HG03108 (cell line): ENCODE results near the gene KATNAL2.
"Not testable (repeated sequence)": the region's sequence is repeated elsewhere in the genome, so short reads cannot be mapped to it uniquely, and the experiment has no call there.

Source experiments
- ATAC-seq: cut with Tn5 transposase; IDR thresholded peaks from one replicate; pipeline ENCODE4 v1.9.1; 2021; ENCODE audit warnings: moderate library complexity; ENCODE audit not compliant: unreplicated experiment

KATNAL2 gene

DNA sequence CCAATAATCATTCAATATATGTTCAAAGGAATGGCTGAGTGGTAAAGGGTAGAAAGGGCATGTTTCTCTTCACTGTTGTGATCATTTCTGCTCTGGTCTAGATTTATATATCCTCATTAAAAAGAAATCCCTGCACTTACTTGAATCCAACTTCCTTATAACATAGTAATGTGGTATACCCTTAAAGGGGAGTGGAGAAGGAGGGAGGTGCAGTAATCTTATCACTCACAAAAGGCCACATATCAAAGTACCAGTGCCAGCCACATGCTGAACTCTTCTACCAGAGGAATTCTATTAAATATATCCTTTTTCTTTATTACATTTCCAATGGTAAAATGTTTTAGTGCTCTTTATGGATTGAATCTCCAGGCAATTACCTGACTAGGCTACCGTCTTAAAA, 3.3 kb downstream of the KATNAL2 start:
- no peak for ATAC-seq

DNA sequence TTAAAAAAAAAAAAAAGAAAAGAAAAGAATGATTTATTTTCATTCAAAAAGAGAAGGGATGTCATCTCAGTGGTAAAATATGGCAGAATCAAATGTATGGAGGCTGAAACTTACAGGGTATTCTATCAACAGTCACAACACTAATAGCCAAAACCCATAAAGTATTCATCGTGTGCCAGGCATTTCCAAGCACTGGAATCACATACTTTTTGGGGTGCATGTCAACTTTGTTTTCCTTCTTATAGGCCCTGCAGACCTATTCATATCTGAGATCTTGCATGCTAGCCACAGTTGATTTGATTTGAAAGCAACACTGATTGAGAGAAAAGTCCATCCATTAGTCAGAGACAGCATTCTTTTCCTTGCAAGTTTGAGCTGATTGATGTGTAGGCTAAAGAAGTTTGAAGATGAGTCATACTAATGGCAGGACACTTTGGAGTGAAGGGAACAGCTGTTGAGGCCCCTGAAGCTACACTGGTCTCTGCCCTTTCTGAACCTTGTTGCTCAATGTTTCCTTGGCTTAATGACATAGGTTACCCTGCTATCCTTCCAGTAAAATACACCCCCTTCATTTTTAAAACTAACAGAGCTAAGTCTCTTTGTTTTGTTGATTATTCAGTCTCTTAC, 22.0 kb downstream of the KATNAL2 start:
- ATAC-seq, result no peak

DNA sequence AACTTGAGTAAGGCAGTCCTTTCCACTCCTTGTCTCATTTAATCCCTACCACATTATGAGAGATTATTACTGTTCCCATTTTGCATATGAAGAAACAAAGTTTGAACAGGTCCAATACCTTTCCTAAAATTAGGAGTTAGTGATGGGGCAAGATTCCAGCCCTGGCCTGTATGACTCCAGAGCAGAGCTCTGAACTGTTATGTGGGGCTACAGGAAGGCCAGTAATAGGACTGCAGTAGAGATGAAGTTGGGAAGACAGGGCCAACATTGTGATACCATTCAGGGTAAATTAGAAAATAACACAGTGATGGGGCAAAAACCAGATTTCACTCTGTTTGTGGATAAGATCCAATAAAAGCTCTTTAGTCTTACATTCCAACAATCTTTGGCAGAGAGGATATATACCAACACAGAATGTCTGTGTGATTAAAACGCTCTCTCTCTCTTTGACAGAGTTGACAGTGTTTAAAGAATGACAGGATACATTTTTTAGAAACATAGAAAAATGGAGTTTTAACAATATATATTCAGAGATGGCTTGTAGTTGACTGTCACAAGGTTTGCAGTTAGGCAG, 22.7 kb downstream of the KATNAL2 start:
- no peak for ATAC-seq

DNA sequence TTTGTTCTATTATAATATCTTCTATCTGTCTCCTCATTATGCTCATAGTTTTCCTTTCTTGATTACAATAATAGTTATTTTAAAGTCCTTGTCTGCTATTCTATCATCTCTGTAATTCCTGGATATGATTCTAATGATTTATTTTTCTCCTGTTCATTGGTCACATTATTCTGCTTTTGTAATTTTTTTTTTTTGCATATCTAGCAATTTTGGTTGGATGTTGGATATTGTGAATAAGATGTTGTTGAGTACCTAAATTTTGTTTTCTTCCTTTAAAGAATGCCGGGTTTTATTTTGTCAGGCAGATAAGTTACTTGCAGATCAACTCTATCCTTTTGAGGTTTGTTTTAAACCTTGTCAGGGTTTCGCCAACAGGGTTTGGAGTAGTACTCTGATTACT, 25.2 kb downstream of the KATNAL2 start:
- ATAC-seq, result no peak

DNA sequence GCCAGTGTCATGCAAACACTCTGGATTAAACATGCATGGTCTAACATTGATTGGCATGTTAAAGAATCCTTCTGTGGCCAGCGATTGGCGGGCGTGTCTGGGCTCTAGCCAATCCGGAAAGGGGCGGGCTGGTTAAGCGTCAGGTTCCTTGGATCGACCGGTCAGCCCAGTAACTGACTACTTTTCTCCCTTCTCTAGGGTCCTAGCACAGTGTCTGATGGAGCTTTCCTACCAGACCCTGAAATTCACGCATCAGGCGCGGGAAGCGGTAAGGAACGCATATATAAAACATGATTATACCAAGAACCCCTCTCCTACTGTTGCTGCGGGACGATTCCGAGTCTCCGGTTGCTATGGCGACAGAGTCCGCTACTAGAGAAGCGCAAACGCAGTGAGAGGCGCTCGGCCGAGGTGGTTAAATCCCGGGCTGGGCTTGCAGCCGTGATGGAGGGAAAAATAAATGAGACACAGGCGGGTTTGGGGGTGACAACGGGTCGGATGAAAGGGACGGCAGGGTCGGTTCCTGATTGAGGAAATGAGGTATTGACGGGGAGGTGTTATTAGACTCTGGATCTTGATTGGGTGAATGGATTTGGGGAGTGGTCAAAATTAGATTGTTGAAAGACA, 29.4 kb downstream of the KATNAL2 start:
- ATAC-seq, result peak; percentile 93

DNA sequence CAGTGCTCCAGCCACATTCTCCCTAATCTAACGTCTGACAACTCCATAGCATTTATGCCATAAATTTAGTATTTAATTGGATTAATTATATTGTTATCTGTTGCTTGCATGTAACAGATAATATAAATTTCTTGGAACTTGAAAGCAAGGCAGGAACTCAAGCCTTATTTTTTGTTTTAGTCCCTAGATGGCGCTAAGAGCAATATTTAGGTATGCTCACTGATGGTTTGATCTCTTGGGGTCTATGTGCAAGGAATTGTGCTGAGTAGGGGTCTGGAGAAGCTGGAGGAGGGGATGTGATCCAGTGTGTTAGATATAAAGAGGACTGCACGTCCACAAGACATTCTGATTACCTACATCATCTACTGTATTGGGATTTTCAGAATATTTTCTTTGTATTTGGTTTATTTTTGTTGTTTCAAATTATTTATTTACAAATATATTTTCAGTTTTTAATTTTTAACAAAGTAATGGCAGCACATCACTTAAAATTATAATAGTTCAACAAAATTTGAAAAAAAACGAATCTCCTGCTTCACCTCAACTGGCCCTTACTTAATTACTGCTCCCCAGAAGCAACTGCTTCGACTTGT, 32.8 kb downstream of the KATNAL2 start:
- ATAC-seq, result no peak

DNA sequence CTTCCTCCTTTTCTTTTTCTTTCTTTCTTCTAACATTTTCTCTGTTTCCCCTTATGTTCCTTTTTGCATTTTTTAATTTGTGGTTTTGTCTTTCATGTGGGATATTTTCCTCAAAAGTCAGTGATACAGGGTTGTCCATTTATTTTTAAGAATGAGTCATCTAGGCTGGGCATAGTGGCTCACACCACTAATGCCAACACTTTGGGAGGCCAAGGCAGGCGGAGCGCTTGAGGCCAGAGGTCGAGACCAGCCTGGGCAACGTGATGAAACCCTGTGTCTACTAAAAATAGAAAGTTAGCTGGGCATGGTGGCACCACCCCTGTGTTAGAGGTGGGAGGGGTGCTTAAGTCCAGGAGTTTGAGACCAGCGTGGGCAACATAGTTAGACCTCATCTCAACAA, 35.8 kb downstream of the KATNAL2 start:
- no peak for ATAC-seq

DNA sequence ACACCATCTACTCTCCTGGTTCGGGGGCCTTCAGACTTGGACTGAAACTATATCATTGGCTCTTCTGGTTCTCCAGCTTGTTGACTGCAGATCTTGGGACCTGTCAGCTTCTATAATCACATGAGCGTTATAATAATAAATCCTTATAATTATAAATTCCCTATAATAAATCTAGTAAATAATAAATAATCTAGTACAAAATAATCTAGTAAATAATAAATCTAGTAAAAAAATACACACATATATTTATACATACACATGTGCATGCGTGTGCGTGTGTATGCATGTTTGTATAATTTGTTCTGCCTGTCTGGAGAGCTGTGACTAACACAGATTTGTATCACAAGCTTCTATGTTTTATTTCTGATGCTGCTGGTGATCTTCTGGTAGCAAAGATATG, 40.8 kb downstream of the KATNAL2 start:
- no peak for ATAC-seq

DNA sequence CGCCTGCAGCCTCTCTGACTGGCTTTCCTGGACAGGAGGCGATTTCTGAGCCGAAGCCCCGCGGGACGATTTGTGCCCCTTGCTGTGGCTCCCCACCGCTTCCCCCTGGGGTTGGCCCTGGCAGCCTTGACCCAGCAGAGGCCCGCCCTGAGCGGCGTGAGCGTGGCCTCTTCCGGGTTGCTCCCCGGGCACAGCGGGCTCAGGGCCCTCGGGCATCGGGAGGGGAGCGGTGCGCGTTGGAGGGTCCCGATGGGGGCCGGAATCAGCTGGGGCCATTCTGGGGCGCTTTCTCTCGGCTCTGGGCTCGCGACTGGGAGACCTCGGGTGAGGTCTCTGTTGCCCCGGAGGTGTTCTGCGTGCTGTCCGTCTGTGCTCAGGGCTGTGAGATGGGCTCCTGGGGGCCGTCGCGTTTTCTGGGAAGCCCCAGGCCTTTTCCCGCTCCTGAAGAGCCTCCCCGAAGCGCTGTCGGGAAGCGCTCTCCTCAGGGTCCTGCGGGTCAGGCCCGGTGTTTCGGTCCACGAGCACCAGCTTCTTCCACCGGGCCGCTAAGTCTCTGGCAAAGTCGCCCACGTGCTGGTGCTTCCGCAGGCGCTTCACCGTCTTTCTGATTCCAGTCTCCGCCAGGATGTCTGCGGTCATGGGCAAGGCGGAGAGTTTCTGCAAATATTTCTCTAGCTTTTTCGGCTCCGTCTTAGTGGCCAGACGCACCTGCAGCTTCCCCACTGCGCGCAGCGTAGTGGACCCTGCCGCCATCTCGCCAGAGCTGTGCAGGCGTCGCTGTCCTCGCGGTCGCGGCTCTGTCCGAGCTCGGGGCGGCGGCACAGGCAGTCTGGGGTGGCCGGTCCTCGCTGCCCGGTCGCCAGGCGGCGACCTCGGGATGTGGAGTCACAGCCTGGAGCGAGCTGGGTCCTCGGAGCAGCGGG, 46.5 kb downstream of the KATNAL2 start:
- not testable (repeated sequence) for ATAC-seq

DNA sequence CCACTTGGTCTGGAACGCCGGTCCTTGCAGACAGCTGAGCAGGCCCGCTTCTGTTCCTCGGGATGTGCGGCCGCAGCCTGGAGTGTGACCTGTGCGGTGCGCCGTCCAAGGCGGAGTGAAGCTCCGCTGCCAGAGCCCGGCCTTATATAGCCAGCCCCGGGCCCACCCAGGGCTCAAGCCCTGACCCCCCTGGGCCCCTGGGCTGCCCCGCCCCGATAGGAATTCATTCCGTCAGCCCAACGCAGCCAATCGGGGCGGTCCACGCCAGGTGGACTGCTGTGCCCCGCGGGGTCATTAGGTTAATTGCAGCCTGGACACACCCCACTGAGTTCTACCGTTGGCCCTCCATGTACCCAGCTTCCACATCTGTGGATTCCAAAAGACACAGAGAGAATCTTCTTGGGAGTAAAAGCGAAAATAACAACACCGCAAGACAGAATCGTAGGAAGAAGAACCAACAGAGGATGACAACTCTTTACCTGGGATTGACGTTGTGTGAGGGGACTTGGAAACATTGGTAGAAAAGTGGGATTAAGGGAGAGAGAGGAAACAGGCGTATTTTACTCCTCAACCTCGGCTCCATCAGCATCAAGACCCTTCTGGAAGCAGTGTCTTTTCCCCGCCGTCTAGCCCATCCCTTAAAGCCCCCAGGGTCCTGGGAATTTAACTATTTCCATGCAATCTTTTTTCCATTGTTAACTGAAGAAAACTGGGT, 47.3 kb downstream of the KATNAL2 start:
- ATAC-seq, result not testable (repeated sequence)

DNA sequence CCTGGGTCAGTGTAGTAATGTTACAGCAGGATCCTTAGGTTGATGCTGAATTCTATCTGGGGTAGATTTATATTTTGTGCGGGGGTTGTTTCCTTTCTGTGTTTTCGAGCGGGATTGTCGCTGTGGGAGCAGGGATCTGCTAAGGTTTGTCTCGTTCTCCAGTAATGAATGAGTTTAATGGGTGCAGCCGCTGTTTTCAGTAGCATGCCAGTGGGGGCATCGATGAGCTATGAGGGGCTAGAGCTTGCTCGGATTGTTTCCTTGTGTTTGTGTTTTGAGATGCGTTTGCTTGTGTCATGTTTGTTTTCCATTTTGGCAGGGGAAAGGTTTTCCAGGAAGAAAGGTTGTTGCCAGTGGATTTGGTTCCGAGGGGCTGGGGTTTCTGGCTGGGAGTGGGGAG, 48.9 kb downstream of the KATNAL2 start:
- ATAC-seq, result not testable (repeated sequence)

DNA sequence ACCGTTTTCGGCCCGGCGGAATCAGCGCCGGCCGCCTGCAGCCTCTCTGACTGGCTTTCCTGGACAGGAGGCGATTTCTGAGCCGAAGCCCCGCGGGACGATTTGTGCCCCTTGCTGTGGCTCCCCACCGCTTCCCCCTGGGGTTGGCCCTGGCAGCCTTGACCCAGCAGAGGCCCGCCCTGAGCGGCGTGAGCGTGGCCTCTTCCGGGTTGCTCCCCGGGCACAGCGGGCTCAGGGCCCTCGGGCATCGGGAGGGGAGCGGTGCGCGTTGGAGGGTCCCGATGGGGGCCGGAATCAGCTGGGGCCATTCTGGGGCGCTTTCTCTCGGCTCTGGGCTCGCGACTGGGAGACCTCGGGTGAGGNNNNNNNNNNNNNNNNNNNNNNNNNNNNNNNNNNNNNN, 52.1 kb downstream of the KATNAL2 start:
- ATAC-seq, result not testable (repeated sequence)

DNA sequence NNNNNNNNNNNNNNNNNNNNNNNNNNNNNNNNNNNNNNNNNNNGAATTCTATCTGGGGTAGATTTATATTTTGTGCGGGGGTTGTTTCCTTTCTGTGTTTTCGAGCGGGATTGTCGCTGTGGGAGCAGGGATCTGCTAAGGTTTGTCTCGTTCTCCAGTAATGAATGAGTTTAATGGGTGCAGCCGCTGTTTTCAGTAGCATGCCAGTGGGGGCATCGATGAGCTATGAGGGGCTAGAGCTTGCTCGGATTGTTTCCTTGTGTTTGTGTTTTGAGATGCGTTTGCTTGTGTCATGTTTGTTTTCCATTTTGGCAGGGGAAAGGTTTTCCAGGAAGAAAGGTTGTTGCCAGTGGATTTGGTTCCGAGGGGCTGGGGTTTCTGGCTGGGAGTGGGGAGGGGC, 102.5 kb downstream of the KATNAL2 start:
- ATAC-seq, result not testable (repeated sequence)

DNA sequence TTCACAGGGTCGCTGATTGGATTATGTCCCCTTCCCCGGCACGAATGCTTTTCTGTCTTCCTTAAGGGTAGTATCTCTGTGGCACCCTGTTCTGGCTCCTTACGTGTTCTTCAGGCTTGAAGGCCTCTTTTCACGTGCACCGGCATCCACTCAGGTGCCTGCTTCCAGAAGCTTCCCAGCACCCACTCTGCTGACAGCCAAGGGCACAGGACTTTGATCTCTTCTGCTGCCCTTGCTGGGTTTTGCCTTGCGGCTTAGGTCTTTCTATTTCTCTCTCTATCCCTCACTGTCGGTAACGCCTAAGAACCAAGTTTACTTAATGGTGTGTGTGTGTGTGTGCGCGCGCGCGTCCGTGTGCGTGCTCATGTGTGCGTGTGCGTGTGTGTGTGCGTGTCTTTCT, 103.4 kb downstream of the KATNAL2 start:
- not testable (repeated sequence) for ATAC-seq

DNA sequence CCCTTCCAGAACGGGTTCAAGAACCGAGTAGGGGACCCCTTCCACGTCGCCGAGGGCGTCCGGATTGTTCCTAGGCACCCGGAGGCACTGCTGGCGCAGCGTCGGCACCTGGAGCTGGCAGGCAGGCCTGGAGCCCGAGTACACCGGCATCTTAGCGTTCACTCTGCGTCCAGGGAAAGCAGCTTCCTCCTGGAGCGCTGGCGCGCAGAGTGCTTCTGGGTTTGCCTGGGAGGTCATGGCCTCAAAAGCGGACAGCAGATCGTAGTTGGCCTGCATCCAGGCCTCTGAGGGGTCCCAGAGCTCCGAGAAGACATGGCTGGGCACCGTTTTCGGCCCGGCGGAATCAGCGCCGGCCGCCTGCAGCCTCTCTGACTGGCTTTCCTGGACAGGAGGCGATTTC, 105.4 kb downstream of the KATNAL2 start:
- not testable (repeated sequence) for ATAC-seq

DNA sequence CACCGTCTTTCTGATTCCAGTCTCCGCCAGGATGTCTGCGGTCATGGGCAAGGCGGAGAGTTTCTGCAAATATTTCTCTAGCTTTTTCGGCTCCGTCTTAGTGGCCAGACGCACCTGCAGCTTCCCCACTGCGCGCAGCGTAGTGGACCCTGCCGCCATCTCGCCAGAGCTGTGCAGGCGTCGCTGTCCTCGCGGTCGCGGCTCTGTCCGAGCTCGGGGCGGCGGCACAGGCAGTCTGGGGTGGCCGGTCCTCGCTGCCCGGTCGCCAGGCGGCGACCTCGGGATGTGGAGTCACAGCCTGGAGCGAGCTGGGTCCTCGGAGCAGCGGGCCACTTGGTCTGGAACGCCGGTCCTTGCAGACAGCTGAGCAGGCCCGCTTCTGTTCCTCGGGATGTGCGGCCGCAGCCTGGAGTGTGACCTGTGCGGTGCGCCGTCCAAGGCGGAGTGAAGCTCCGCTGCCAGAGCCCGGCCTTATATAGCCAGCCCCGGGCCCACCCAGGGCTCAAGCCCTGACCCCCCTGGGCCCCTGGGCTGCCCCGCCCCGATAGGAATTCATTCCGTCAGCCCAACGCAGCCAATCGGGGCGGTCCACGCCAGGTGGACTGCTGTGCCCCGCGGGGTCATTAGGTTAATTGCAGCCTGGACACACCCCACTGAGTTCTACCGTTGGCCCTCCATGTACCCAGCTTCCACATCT, 106.5 kb downstream of the KATNAL2 start:
- not testable (repeated sequence) for ATAC-seq

DNA sequence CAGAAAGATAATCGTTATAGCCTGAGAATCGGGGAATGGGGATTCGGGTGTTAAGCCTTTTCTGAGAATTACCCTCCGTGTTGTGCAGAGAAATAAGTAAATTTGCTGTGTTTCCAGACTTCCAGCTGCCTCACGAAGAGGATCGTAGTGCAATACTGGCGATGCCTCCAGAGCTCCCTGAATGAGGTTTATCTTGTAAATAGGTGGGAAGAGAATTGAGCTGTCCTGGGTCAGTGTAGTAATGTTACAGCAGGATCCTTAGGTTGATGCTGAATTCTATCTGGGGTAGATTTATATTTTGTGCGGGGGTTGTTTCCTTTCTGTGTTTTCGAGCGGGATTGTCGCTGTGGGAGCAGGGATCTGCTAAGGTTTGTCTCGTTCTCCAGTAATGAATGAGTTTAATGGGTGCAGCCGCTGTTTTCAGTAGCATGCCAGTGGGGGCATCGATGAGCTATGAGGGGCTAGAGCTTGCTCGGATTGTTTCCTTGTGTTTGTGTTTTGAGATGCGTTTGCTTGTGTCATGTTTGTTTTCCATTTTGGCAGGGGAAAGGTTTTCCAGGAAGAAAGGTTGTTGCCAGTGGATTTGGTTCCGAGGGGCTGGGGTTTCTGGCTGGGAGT, 108.3 kb downstream of the KATNAL2 start:
- ATAC-seq, result not testable (repeated sequence)

DNA sequence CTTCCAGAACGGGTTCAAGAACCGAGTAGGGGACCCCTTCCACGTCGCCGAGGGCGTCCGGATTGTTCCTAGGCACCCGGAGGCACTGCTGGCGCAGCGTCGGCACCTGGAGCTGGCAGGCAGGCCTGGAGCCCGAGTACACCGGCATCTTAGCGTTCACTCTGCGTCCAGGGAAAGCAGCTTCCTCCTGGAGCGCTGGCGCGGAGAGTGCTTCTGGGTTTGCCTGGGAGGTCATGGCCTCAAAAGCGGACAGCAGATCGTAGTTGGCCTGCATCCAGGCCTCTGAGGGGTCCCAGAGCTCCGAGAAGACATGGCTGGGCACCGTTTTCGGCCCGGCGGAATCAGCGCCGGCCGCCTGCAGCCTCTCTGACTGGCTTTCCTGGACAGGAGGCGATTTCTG, 111.3 kb downstream of the KATNAL2 start:
- ATAC-seq, result not testable (repeated sequence)

DNA sequence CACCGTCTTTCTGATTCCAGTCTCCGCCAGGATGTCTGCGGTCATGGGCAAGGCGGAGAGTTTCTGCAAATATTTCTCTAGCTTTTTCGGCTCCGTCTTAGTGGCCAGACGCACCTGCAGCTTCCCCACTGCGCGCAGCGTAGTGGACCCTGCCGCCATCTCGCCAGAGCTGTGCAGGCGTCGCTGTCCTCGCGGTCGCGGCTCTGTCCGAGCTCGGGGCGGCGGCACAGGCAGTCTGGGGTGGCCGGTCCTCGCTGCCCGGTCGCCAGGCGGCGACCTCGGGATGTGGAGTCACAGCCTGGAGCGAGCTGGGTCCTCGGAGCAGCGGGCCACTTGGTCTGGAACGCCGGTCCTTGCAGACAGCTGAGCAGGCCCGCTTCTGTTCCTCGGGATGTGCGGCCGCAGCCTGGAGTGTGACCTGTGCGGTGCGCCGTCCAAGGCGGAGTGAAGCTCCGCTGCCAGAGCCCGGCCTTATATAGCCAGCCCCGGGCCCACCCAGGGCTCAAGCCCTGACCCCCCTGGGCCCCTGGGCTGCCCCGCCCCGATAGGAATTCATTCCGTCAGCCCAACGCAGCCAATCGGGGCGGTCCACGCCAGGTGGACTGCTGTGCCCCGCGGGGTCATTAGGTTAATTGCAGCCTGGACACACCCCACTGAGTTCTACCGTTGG, 112.4 kb downstream of the KATNAL2 start:
- ATAC-seq, result not testable (repeated sequence)
